Duodenal mucosa (tissue), 2 donors: Measurements from ENCODE around the gene CNTNAP3B.
"Not testable (repeated sequence)": the region's sequence is repeated elsewhere in the genome, so short reads cannot be mapped to it uniquely, and the experiment has no call there.

Experiments
- H3K27ac ChIP-seq: one replicate; pipeline ENCODE4 v1.7.0; 2013; ENCODE audit warnings: low read depth, low read length
- H3K27me3 ChIP-seq, 2 donors: one replicate each; pipeline ENCODE4 v1.7.0; 2013; ENCODE audit warnings: low read length in 2 of 2, control low read depth in 1 of 2; ENCODE audit not compliant: insufficient read depth in 2 of 2, control insufficient read depth in 1 of 2
- H3K36me3 ChIP-seq, 2 donors: one replicate each; pipeline ENCODE4 v1.7.0; 2013; ENCODE audit warnings: low read length in 2 of 2, control low read depth in 1 of 2; ENCODE audit not compliant: insufficient read depth in 2 of 2, control insufficient read depth in 1 of 2
- H3K4me1 ChIP-seq, 2 donors: one replicate each; pipeline ENCODE4 v1.7.0; 2013; ENCODE audit warnings: low read length in 2 of 2, control low read depth in 1 of 2; ENCODE audit not compliant: insufficient read depth in 2 of 2, control insufficient read depth in 1 of 2
- H3K4me3 ChIP-seq, 2 donors: one replicate each; pipeline ENCODE4 v1.7.0; 2013; ENCODE audit warnings: low read length in 2 of 2, low read depth in 1 of 2
- H3K9ac ChIP-seq, 2 donors: one replicate each; pipeline ENCODE4 v1.7.0; 2013; ENCODE audit warnings: low read length in 2 of 2, low read depth in 1 of 2
- H3K9me3 ChIP-seq, 2 donors: one replicate each; pipeline ENCODE4 v1.7.0; 2013; ENCODE audit warnings: low read length in 2 of 2, control low read depth in 1 of 2; ENCODE audit not compliant: control insufficient read depth in 1 of 2

CNTNAP3B gene

GRCh38 chr9:41977965-41978600 is 151.1 kb downstream of the CNTNAP3B start:
- H3K36me3 ChIP-seq, H3K9me3 ChIP-seq, H3K4me3 ChIP-seq, H3K27me3 ChIP-seq, H3K27ac ChIP-seq, H3K4me1 ChIP-seq, H3K9ac ChIP-seq: not testable (repeated sequence)

DNA sequence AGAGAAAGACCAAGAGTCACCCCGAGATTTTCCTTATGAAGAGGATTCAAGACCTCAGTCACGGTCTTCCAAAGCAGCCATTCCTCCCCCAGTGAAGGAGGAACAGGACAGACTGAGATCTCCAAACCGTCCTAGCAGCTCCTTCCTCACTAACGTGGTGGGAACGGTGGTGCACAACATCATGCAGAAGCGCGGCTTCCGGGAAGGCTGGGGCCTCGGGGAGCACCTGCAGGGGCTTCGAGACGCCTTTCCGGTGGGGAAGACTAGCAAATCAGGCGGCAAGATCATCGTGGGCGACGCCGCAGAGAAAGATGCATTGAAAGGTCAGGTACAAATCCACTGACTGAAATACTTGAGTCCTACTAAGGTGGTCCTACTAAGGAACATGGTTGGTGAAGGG is 154.3 kb downstream of the CNTNAP3B start:
- not testable (repeated sequence) for H3K9ac ChIP-seq, H3K27ac ChIP-seq, H3K4me3 ChIP-seq, H3K36me3 ChIP-seq, H3K4me1 ChIP-seq, H3K27me3 ChIP-seq, H3K9me3 ChIP-seq

DNA sequence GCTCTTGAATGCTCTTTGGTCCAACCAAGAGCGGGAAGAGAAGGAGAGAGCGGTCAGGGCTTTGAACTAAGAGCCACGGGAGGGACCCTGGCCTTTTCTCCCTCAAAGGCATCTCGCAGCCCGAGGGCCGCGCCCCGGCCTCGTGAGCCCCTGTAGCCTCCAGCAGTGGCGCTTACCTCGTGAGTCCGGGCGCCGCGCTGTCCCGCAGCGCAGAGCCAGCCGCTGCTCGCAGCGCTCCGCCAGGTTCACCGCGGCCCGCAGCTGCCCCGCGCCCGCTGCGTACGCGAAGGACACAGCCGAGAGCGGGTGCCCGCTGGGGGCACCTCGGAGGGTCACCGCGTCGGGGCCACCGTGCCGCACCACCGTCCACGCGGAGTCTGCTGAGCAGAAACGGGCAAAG is 176.2 kb downstream of the CNTNAP3B start:
- H3K27ac ChIP-seq, H3K27me3 ChIP-seq, H3K9ac ChIP-seq: not testable (repeated sequence)

DNA sequence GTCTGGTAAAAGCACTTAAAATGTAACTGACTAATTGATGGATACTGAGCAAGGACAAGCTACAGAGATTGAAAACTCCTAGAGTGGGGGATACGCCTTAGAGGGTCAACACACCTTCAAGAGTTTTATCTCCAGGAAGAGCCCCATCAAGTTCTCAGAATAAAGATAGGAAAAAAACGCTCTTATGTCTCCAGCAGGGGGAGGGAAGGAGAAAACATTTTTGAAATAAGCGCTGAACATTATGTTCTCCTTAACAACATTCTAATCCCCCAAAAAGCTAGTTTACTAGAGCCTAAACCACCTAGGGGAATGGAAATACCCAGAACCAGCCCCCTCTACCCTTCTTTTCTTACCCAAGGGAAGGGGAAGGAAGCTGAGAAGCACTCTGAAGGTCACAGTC is 187.5 kb downstream of the CNTNAP3B start:
- H3K4me3 ChIP-seq, H3K9me3 ChIP-seq, H3K9ac ChIP-seq, H3K27ac ChIP-seq, H3K4me1 ChIP-seq, H3K27me3 ChIP-seq, H3K36me3 ChIP-seq: not testable (repeated sequence)

More for the DNA sequence above, 176.2 kb downstream of the CNTNAP3B start:
- H3K4me3 ChIP-seq, H3K36me3 ChIP-seq, H3K4me1 ChIP-seq, H3K9me3 ChIP-seq: not testable (repeated sequence)

DNA sequence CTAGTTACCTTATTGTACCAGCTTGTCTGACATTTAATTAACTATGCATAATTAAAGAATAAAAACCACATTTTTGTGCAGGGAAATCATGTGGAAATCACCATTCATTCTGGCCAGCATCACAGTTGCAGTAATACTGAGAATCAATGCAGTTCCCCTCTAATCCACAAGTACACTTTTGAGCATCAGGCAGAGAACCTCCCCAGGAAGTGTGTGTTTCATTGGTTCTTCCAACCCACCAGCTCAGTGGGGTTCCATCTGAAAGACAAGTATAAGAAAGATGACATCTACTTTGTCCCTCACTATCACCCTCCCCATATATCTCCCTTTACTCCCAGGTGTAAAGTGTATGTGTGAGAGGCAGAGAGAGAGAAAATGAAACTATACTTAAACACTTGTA is 191.1 kb downstream of the CNTNAP3B start:
- not testable (repeated sequence) for H3K27ac ChIP-seq, H3K36me3 ChIP-seq, H3K9me3 ChIP-seq, H3K27me3 ChIP-seq, H3K9ac ChIP-seq, H3K4me3 ChIP-seq, H3K4me1 ChIP-seq

- H3K4me1 ChIP-seq, H3K9ac ChIP-seq, H3K4me3 ChIP-seq, H3K27me3 ChIP-seq, H3K9me3 ChIP-seq, H3K36me3 ChIP-seq, H3K27ac ChIP-seq: not testable (repeated sequence)
These were observed 193.5 kb downstream of the CNTNAP3B start for GRCh38 chr9:41935727-41936126.

DNA sequence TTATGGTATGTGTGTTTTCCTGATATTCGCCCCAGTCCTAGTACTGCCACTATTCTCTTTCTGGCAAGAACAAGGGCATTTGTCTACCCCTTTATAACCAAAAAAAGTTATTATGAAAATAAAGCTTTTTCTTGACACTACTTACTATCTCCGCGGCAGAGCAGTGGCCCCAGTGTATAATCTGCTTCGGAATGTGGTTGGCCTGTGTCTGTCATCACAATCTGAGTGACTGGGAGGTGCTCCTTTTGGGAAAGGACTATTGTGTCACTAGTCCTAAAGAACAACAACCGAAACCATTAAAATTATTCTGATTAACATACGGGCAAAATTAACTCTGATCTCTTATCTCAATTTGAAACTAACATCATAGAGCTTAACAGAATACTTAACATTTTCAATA is 200.1 kb downstream of the CNTNAP3B start:
- H3K9ac ChIP-seq, H3K27me3 ChIP-seq, H3K4me1 ChIP-seq, H3K27ac ChIP-seq, H3K4me3 ChIP-seq, H3K36me3 ChIP-seq, H3K9me3 ChIP-seq: not testable (repeated sequence)

GRCh38 chr9:41917374-41917773 is 211.9 kb downstream of the CNTNAP3B start:
- not testable (repeated sequence) for H3K4me1 ChIP-seq, H3K27me3 ChIP-seq, H3K4me3 ChIP-seq, H3K36me3 ChIP-seq, H3K9me3 ChIP-seq, H3K27ac ChIP-seq, H3K9ac ChIP-seq

- H3K9ac ChIP-seq, H3K36me3 ChIP-seq, H3K4me3 ChIP-seq, H3K27me3 ChIP-seq, H3K27ac ChIP-seq, H3K9me3 ChIP-seq, H3K4me1 ChIP-seq: not testable (repeated sequence)
These were observed 223.7 kb downstream of the CNTNAP3B start for GRCh38 chr9:41905488-41905887.

- not testable (repeated sequence) for H3K9me3 ChIP-seq, H3K4me1 ChIP-seq
These were observed 226.5 kb downstream of the CNTNAP3B start for GRCh38 chr9:41902762-41903161.

GRCh38 chr9:41898720-41899343 is 230.4 kb downstream of the CNTNAP3B start:
- not testable (repeated sequence) for H3K4me3 ChIP-seq, H3K4me1 ChIP-seq, H3K9me3 ChIP-seq, H3K27ac ChIP-seq, H3K9ac ChIP-seq, H3K27me3 ChIP-seq, H3K36me3 ChIP-seq

More at GRCh38 chr9:41902762-41903161, 226.5 kb downstream of the CNTNAP3B start:
- not testable (repeated sequence) for H3K27me3 ChIP-seq, H3K4me3 ChIP-seq, H3K9ac ChIP-seq, H3K27ac ChIP-seq, H3K36me3 ChIP-seq
